Body of pancreas (tissue), 4 donors: ENCODE measurements around the gene KCNC1. TPM values are rescaled to one million over a fixed set of nuclear protein-coding genes. Genes with fewer than 3 reads are reported as not detected.

Source experiments
- ATAC-seq: fragments of 150-250 bp; one replicate; pipeline ENCODE4 v1.9.1; 2016
- DNase-seq, 4 donors: peaks; one replicate each; pipeline ENCODE4 v3.0.0-alpha.2; 2019
- H3K27ac ChIP-seq, 4 donors: fragments of 200-600 bp; sonication (generic); 1 replicate in 3 of 4; 2 replicates in 1 of 4; pipeline versions ENCODE4 v1.5.1 to v1.6.1; 2016 to 2019; ENCODE audit warnings: mild to moderate bottlenecking in 1 of 4, mixed read lengths in 1 of 4, moderate library complexity in 1 of 4
- H3K27me3 ChIP-seq, 2 donors: fragments of 200-600 bp; sonication (generic); one replicate each; pipeline ENCODE4 v1.6.0; 2016; ENCODE audit warnings: mild to moderate bottlenecking in 1 of 2
- H3K36me3 ChIP-seq, 2 donors: fragments of 200-600 bp; sonication (generic); replicated peaks in 1 of 2; 2 replicates each; pipeline ENCODE4 v1.5.1; 2016; ENCODE audit warnings: low read depth in 2 of 2; ENCODE audit not compliant: insufficient read depth in 1 of 2
- H3K4me1 ChIP-seq: fragments of 200-600 bp; sonication (generic); one replicate; pipeline ENCODE4 v1.6.0; 2016
- H3K4me3 ChIP-seq, 2 donors: fragments of 200-600 bp; sonication (generic); 1 replicate in 1 of 2; 2 replicates in 1 of 2; pipeline ENCODE4 v1.5.1; 2016 to 2019
- H3K9me3 ChIP-seq, 3 donors: fragments of 200-600 bp; sonication (generic); 1 replicate in 2 of 3; 2 replicates in 1 of 3; pipeline ENCODE4 v1.5.1; 2016
- CTCF ChIP-seq, 7 experiments: fragments of 450-650 bp in 4 of 7; fragments of 200-600 bp in 3 of 7; sonication (generic) in 3 of 7; IDR thresholded peaks; one replicate each; pipeline ENCODE4 v1.5.1; 2016 to 2019; ENCODE audit warnings: antibody characterized with exemption in 7 of 7
- POLR2A ChIP-seq, 3 donors: fragments of 450-650 bp; IDR thresholded peaks; one replicate each; pipeline ENCODE4 v1.6.1; 2016; ENCODE audit warnings: antibody characterized with exemption in 3 of 3, mild to moderate bottlenecking in 2 of 3
- WGBS, 2 donors: methylation state at CpG; one replicate each; pipeline ENCODE4 v1.1.5; 2017; 5-methylcytosine and 5-hydroxymethylcytosine counted together
- intact Hi-C: fragments of 100-400 bp; cut with DNase I; formaldehyde crosslinking; loops from one replicate; pipeline ENCODE4 v1.15.1; 2023
- total RNA-seq, 2 donors: library from RNA; depleted of rRNA; stranded (reverse); fragments of >200 nt; gene quantifications; one replicate each; pipeline ENCODE4 v1.1.0, GENCODE V29; 2016

Gene KCNC1
- total RNA-seq, 2 donors from 2014 or later = 0.26 TPM; not detected in 1

DNA sequence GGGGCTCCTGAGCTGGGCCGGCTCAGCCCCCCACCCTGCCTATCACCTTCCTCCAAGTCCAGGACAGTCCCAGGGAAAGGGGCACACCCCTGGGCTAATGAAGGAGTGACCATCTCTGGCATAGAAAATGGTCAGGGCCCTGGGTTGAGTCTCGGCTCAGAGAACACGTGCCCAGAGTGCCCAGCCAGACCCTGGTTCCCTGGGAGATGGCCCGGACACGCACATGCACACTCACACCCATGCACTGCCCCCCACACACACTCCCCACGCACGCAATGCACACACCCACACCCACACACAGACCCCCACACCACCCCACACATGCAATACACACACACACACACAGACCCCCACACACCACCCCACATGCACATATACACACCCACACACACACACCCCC, 28.7 kb downstream of the KCNC1 start:
- Histone ChIP-seq H3K9me3 (no peaks in the 10 kb centered on the region), H3K4me3 (no peak overlapping the region), H3K4me1 (no peaks in the 10 kb centered on the region), H3K36me3 (no peaks in the 10 kb centered on the region), H3K27ac (no peak overlapping the region), H3K27me3 (no peaks in the 10 kb centered on the region)
- WGBS, 2 donors = 64 to 85% methylated on average over 6 of the region's 7 CpGs
- DNase-seq (no peak), ATAC-seq (no peak)
- TF ChIP-seq POLR2A (IDR thresholded peaks at IDR 0.05) (no peak), CTCF (IDR thresholded peaks at IDR 0.05) (no peak)
- intact Hi-C loops = loop anchor here (10.0 kb wide), 1 partner anchor 212 kb away; no protein-coding TSS in a partner anchor

DNA sequence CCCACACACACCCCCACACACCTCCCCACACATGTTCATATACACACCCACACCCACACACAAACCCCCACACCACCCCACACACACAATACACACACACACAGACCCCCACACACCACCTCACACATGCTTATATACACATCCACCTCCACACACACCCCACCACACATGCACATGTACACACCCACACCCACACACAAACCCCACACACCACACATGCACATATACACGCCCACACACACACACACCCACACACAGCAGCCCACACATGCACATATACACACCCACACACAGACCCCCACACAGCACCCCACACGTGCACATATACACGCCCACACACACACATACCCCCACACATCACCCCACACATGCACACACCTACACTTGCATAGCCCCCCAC, 29.1 kb downstream of the KCNC1 start:
- Histone ChIP-seq H3K4me1 (no peaks in the 10 kb centered on the region), H3K27ac (no peak overlapping the region), H3K4me3 (no peak overlapping the region), H3K27me3 (no peaks in the 10 kb centered on the region), H3K36me3 (no peaks in the 10 kb centered on the region), H3K9me3 (no peaks in the 10 kb centered on the region)
- ATAC-seq (no peak), DNase-seq (no peak)
- TF ChIP-seq CTCF (IDR thresholded peaks at IDR 0.05) (no peak), POLR2A (IDR thresholded peaks at IDR 0.05) (no peak)
- 44 to 47% methylated on average over 3 of the region's 3 CpGs for WGBS, 2 donors
- intact Hi-C loops = loop anchor here (10.0 kb wide), 1 partner anchor 211 kb away; no protein-coding TSS in a partner anchor

GRCh38 chr11:17764446-17765218, 30.1 kb downstream of the KCNC1 start:
- no peaks in the 10 kb centered on the region for H3K4me1 ChIP-seq
- intact Hi-C loops = loop anchor here (10.0 kb wide), 1 partner anchor 210 kb away; no protein-coding TSS in a partner anchor
- H3K9me3 ChIP-seq = no peaks in the 10 kb centered on the region
- TF ChIP-seq CTCF (IDR thresholded peaks at IDR 0.05) (no peak), POLR2A (IDR thresholded peaks at IDR 0.05) (no peak)
- no peak overlapping the region for H3K4me3 ChIP-seq
- DNase-seq (no peak), ATAC-seq (no peak)
- no peaks in the 10 kb centered on the region for H3K27me3 ChIP-seq
- 69 to 86% methylated on average over 18 to 19 of the region's 19 CpGs for WGBS, 2 donors
- H3K36me3 ChIP-seq = no peaks in the 10 kb centered on the region
- H3K27ac ChIP-seq = no peak overlapping the region

DNA sequence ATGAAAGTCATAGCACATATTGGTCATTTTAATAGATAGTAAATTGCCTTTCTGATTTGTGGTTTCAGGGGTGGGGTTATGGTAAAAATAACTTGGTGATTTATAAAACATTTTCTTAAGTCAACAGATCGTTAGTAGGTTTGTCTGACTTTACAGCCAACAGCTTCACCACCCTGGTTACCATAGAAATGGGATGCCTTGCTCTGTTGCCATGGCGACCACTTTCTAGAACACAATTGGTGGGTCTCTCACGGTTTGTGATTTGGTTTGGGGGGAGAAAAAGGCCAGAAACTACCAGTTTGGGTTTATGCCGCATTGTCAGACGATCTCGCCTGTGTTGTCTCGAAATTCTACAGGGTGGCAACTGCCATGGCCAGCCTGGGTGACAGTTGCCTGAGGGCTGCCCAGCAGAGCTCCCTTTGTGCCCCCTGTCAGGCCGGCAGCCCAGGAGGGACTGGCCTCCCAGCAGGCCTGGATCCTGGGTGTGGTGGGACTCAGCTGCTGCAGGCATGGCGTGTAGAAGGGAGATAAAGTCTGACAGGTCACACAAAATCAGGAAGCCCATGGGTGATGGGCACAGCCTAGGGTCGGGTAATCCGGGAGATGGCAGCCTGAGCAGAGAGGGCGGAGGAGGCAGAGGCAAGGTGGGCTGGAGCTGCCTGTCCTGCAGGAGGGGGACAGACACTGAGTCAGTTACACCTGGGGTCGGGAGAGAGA, 30.9 kb downstream of the KCNC1 start:
- Histone ChIP-seq H3K9me3 (no peaks in the 10 kb centered on the region), H3K4me1 (peaks cover 5% of the 10 kb centered on the region), H3K27ac (no peak overlapping the region), H3K27me3 (no peaks in the 10 kb centered on the region), H3K4me3 (no peak overlapping the region), H3K36me3 (no peaks in the 10 kb centered on the region)
- ATAC-seq (no peak), DNase-seq (no peak)
- no peak for TF ChIP-seq CTCF (IDR thresholded peaks at IDR 0.05)
- TF ChIP-seq POLR2A (IDR thresholded peaks at IDR 0.05) = no peak
- 62 to 70% methylated on average over 11 to 13 of the region's 13 CpGs for WGBS, 2 donors
- intact Hi-C loops = loop anchor here (10.0 kb wide), 1 partner anchor 209 kb away; no protein-coding TSS in a partner anchor
